HUES64 (cell line): ENCODE measurements around the gene LUZP1.

Experiments
- H3K27ac ChIP-seq: 2 replicates; pipeline ENCODE4 v1.7.0; 2013; ENCODE audit warnings: low read depth, low read length, inconsistent platforms
- H3K27me3 ChIP-seq: 2 replicates; pipeline ENCODE4 v1.6.1; 2013; ENCODE audit warnings: mild to moderate bottlenecking, low read length; ENCODE audit not compliant: insufficient read depth
- H3K36me3 ChIP-seq: 2 replicates; pipeline ENCODE4 v1.6.1; 2013; ENCODE audit warnings: mild to moderate bottlenecking, low read length; ENCODE audit not compliant: insufficient read depth
- H3K4me1 ChIP-seq: 2 replicates; pipeline ENCODE4 v1.6.1; 2013; ENCODE audit warnings: mild to moderate bottlenecking, low read length, moderate library complexity; ENCODE audit not compliant: insufficient read depth
- H3K4me3 ChIP-seq: 2 replicates; pipeline ENCODE4 v1.5.1; 2013; ENCODE audit warnings: mild to moderate bottlenecking, low read length, moderate library complexity
- H3K9ac ChIP-seq: 2 replicates; pipeline ENCODE4 v1.6.1; 2013; ENCODE audit warnings: mild to moderate bottlenecking, low read depth, low read length
- H3K9me3 ChIP-seq: 2 replicates; pipeline ENCODE4 v1.6.1; 2013; ENCODE audit warnings: low read depth, low read length; ENCODE audit not compliant: insufficient read depth
- WGBS: fragments of 150-250, 120-280 bp; methylation state at CpG from one replicate; pipeline ENCODE4 v1.1.7; 2013; ENCODE audit warnings: missing lambda C conversion rate; 5-methylcytosine and 5-hydroxymethylcytosine counted together

The LUZP1 gene

GRCh38 chr1:23150742-23151141, 17.9 kb downstream of the LUZP1 start:
- Histone ChIP-seq H3K27ac (no peak overlapping the region), H3K9me3 (no peaks in the 10 kb centered on the region), H3K4me1 (peaks cover 8% of the 10 kb centered on the region), H3K27me3 (no peaks in the 10 kb centered on the region), H3K4me3 (no peak overlapping the region), H3K9ac (no peak overlapping the region), H3K36me3 (peaks cover 5% of the 10 kb centered on the region; the same call in 1 of the 2 replicates)
- WGBS: 96% methylated on average over 5 of the region's 5 CpGs

GRCh38 chr1:23150125-23150524, 18.5 kb downstream of the LUZP1 start:
- Histone ChIP-seq H3K27ac (no peak overlapping the region), H3K4me1 (peaks cover 6% of the 10 kb centered on the region), H3K9ac (no peak overlapping the region), H3K9me3 (no peaks in the 10 kb centered on the region), H3K27me3 (no peaks in the 10 kb centered on the region), H3K36me3 (peaks cover 5% of the 10 kb centered on the region; the same call in 1 of the 2 replicates), H3K4me3 (no peak overlapping the region)
- 92% methylated on average over 2 of the region's 2 CpGs for WGBS

- no peak overlapping the region for H3K9ac ChIP-seq
- peaks cover 6% of the 10 kb centered on the region for H3K4me1 ChIP-seq
- no peaks in the 10 kb centered on the region for H3K9me3 ChIP-seq
- H3K27ac ChIP-seq: no peak overlapping the region
- WGBS: 83% methylated on average over 1 of the region's 1 CpG
- H3K36me3 ChIP-seq: peaks cover 9% of the 10 kb centered on the region; the same call in 1 of the 2 replicates
- H3K27me3 ChIP-seq: no peaks in the 10 kb centered on the region
- no peak overlapping the region for H3K4me3 ChIP-seq
These were observed 19.5 kb downstream of the LUZP1 start for GRCh38 chr1:23149114-23149513.

- no peak overlapping the region for H3K9ac ChIP-seq
- WGBS: 90% methylated on average over 4 of the region's 4 CpGs
- peaks cover 9% of the 10 kb centered on the region; the same call in 1 of the 2 replicates for H3K36me3 ChIP-seq
- no peak overlapping the region for H3K4me3 ChIP-seq
- H3K4me1 ChIP-seq: peaks cover 5% of the 10 kb centered on the region
- no peak overlapping the region for H3K27ac ChIP-seq
- H3K27me3 ChIP-seq: no peaks in the 10 kb centered on the region
- H3K9me3 ChIP-seq: no peaks in the 10 kb centered on the region
These were observed 20.6 kb downstream of the LUZP1 start for GRCh38 chr1:23148084-23148483.

GRCh38 chr1:23140940-23141596, 27.6 kb downstream of the LUZP1 start:
- Histone ChIP-seq H3K9ac (no peak overlapping the region), H3K4me1 (no peaks in the 10 kb centered on the region), H3K36me3 (peaks cover 6% of the 10 kb centered on the region), H3K27ac (no peak overlapping the region), H3K9me3 (no peaks in the 10 kb centered on the region), H3K27me3 (no peaks in the 10 kb centered on the region), H3K4me3 (no peak overlapping the region)
- WGBS: 97% methylated on average over 6 of the region's 6 CpGs

- Histone ChIP-seq H3K36me3 (peaks cover 2% of the 10 kb centered on the region; the same call in 1 of the 2 replicates), H3K4me3 (no peak overlapping the region), H3K9me3 (no peaks in the 10 kb centered on the region), H3K27ac (no peak overlapping the region), H3K4me1 (peaks cover 12% of the 10 kb centered on the region), H3K27me3 (no peaks in the 10 kb centered on the region), H3K9ac (no peak overlapping the region)
- 95% methylated on average over 2 of the region's 2 CpGs for WGBS
These were observed 33.4 kb downstream of the LUZP1 start for GRCh38 chr1:23135268-23135667.

GRCh38 chr1:23134055-23134454, 34.6 kb downstream of the LUZP1 start:
- H3K27ac ChIP-seq: no peak overlapping the region
- H3K9ac ChIP-seq: no peak overlapping the region
- no peaks in the 10 kb centered on the region for H3K36me3 ChIP-seq
- no peaks in the 10 kb centered on the region for H3K9me3 ChIP-seq
- 97% methylated on average over 4 of the region's 4 CpGs for WGBS
- H3K4me1 ChIP-seq: peaks cover 12% of the 10 kb centered on the region
- no peak overlapping the region for H3K4me3 ChIP-seq
- no peaks in the 10 kb centered on the region for H3K27me3 ChIP-seq

- no peaks in the 10 kb centered on the region for H3K27me3 ChIP-seq
- H3K4me3 ChIP-seq: no peak overlapping the region
- H3K27ac ChIP-seq: no peak overlapping the region
- H3K9ac ChIP-seq: no peak overlapping the region
- H3K36me3 ChIP-seq: no peaks in the 10 kb centered on the region
- no peaks in the 10 kb centered on the region for H3K9me3 ChIP-seq
- 100% methylated on average over 2 of the region's 5 CpGs for WGBS
- peaks cover 12% of the 10 kb centered on the region for H3K4me1 ChIP-seq
These were observed 35.1 kb downstream of the LUZP1 start for GRCh38 chr1:23133587-23133986.

- Histone ChIP-seq H3K36me3 (no peaks in the 10 kb centered on the region), H3K9ac (no peak overlapping the region), H3K4me3 (no peak overlapping the region), H3K9me3 (no peaks in the 10 kb centered on the region), H3K27ac (no peak overlapping the region), H3K4me1 (peaks cover 14% of the 10 kb centered on the region), H3K27me3 (no peaks in the 10 kb centered on the region)
- WGBS: 80% methylated on average over 1 of the region's 1 CpG
These were observed 36.6 kb downstream of the LUZP1 start for GRCh38 chr1:23132033-23132432.

- no peak overlapping the region for H3K4me3 ChIP-seq
- no peaks in the 10 kb centered on the region for H3K27me3 ChIP-seq
- no peaks in the 10 kb centered on the region for H3K36me3 ChIP-seq
- no peak overlapping the region for H3K27ac ChIP-seq
- H3K4me1 ChIP-seq: peaks cover 9% of the 10 kb centered on the region
- no peak overlapping the region for H3K9ac ChIP-seq
- no peaks in the 10 kb centered on the region for H3K9me3 ChIP-seq
These were observed 38.8 kb downstream of the LUZP1 start for GRCh38 chr1:23129846-23130245.

- WGBS: 92% methylated on average over 3 of the region's 3 CpGs
- Histone ChIP-seq H3K4me1 (peaks cover 18% of the 10 kb centered on the region), H3K36me3 (no peaks in the 10 kb centered on the region), H3K9ac (no peak overlapping the region), H3K9me3 (no peaks in the 10 kb centered on the region), H3K4me3 (no peak overlapping the region), H3K27ac (no peak overlapping the region), H3K27me3 (no peaks in the 10 kb centered on the region)
These were observed 41.9 kb downstream of the LUZP1 start for GRCh38 chr1:23126801-23127200.

GRCh38 chr1:23126200-23126599, 42.5 kb downstream of the LUZP1 start:
- no peak overlapping the region for H3K4me3 ChIP-seq
- H3K36me3 ChIP-seq: no peaks in the 10 kb centered on the region
- WGBS: 81% methylated on average over 1 of the region's 1 CpG
- no peaks in the 10 kb centered on the region for H3K9me3 ChIP-seq
- H3K9ac ChIP-seq: no peak overlapping the region
- H3K27me3 ChIP-seq: no peaks in the 10 kb centered on the region
- H3K4me1 ChIP-seq: peaks cover 18% of the 10 kb centered on the region
- H3K27ac ChIP-seq: no peak overlapping the region
